HG02610 (cell line): ENCODE results near the gene ZNF385A.
A peak's percentile ranks its signal among the peaks of the same experiment; 100 is the strongest.

ENCODE experiments used
- ATAC-seq: cut with Tn5 transposase; IDR thresholded peaks from one replicate; pipeline ENCODE4 v1.9.1; 2021; ENCODE audit warnings: mild to moderate bottlenecking, moderate library complexity; ENCODE audit not compliant: unreplicated experiment

Gene ZNF385A

GRCh38 chr12:54416687-54417603 lies 32.4 kb upstream of the ZNF385A start:
- ATAC-seq: no peak

- no peak for ATAC-seq
Measured at GRCh38 chr12:54415221-54415929, 30.8 kb upstream of the ZNF385A start.

GRCh38 chr12:54413284-54414190 lies 29.0 kb upstream of the ZNF385A start:
- ATAC-seq: no peak

- ATAC-seq: no peak
Measured at GRCh38 chr12:54412786-54413185, 28.3 kb upstream of the ZNF385A start.

DNA sequence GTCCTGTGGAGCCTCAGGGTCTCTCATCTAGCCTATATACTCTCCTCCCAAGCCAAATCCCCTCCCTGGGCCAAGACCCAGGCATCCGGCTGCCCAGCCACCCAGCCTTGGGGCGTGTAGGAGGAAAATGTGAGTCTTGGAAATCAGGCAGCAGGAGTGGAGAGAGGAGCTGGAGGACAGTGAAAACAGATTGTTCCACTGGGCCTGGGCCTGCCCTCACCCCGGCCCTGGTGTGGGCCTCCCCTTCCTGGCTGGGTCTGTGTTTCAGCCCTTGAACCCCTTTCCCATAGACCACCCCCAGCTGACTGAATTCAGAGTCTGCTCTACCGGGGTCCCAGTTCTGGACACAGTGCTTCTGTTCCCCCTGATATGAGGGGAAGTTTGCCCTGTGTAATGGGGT lies 27.8 kb upstream of the ZNF385A start:
- no peak for ATAC-seq

- ATAC-seq: no peak
Measured at GRCh38 chr12:54411391-54412241, 27.1 kb upstream of the ZNF385A start.

GRCh38 chr12:54409267-54409666 lies 24.7 kb upstream of the ZNF385A start:
- ATAC-seq: no peak

GRCh38 chr12:54407183-54407905 lies 22.8 kb upstream of the ZNF385A start:
- no peak for ATAC-seq

DNA sequence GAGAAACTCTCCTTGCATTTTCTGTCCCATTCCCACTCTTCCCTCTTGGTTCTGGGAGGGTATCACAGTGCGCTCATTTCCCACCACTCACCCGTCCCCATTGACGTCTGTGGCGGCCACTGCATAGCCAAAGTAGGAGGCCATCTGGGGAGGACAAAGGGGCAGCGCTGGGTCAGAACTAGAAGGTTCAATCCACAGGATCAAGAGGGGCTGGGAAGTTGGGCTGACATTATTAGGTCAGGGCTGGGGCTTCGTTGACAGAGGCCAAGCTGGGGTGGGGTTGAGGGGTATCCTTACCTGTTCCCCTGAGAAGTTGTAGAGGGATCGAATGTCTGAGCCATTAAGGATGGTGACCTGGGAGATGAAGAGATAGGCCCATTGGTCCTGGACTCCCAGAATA lies 21.0 kb upstream of the ZNF385A start:
- ATAC-seq: no peak

DNA sequence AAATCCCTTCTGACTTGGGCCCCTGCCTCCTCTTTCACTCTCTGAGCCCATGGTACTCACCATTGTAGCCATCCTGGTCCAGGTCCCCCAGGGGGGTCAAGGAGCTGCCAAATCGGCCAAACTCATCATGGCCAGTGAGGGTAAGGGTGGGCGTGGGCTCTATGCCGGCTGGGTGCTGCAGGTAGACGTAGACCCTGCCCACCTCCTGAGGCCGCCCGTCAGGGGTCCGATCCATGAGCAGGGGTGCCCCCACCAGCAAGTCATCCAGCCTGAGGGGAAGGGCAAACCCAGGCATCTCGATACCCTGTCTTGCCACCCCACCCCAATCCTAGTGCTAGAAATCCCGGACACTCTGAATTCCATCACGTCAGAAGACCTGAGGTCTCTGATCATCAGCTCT lies 20.6 kb upstream of the ZNF385A start:
- no peak for ATAC-seq

DNA sequence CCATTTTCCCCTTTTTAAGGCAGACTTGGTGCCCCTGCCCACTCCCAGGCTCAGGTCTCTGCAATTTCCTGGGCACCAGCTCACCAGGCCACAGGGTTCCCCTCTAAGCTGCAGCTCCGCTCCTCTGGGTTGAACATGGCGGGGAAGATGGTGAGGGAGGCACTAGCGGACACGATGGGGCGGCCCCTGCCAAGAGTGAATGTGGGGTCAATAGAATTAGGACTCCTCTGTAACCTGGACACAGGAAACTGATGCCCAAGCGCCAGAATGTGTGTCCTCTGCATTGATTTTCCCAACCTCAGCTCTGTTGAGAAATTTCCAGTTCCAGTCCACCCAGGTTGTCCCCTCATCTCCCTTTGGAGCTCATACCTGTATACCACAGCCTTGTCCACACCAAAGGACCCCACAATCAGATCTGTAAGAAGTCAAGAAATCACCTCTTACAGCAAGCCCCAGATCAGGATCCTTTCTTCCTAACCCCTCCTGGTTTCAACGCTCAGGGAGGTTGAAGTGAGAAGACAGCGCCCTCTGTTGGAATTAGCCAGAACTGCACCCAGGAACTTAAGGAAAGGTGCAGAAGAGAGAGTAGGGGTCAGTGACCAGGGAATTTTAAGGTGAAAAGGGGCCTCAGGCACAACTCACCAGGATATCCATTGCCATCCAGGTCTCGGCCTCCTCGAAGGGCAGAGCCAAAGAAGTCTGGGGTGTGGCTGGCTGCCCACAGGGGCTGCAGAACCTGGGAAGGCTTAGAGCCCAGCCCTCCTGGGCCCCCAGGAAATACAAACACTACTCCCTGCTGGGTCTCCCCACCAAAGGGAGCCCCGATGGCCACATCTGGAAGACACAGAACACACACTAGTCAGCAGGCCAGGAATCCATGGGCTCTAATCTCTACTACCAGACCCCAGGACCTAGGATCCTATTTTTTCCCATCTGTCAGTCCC lies 19.8 kb upstream of the ZNF385A start:
- no peak for ATAC-seq

- ATAC-seq: no peak
Measured at GRCh38 chr12:54401119-54401518, 16.6 kb upstream of the ZNF385A start.

DNA sequence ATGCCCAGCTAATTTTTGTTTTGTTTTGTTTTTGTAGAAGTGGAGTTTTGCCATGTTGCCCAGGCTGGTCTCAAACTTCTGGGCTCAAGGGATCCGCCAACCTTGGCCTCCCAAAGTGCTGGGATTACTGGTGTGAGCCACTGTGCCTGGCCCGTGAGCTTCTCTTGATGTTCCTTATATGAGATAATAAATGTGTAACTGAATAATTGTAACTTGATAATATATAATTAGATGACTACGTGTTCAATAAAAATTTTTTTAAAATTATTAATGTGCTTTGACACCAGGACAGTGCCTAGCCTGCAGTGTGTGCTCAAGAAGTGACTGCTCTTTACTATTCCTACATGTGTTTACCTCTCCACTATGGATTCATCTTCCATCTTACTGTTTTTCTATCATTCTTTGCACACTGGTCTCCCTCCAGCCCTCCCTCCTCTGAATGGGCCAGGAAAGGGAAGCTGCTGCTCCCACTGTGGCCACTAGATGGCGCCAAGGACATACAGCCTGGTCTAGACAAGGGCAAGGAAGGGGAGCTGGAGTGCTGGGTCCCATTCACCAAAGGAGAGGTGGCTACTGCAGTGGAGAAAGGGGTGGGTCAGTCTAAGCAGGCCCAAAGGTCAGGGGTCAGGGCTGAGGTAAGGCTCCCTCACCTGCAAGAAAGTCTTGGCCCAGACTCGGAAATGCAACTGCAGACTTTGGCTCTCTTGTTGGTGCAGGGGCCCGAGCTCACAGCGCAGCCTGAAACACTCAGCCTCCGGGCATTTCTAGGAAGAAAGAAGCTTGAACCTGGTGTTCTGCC lies 14.7 kb upstream of the ZNF385A start:
- peak; percentile 74 for ATAC-seq

GRCh38 chr12:54398218-54398617 lies 13.7 kb upstream of the ZNF385A start:
- ATAC-seq: no peak

DNA sequence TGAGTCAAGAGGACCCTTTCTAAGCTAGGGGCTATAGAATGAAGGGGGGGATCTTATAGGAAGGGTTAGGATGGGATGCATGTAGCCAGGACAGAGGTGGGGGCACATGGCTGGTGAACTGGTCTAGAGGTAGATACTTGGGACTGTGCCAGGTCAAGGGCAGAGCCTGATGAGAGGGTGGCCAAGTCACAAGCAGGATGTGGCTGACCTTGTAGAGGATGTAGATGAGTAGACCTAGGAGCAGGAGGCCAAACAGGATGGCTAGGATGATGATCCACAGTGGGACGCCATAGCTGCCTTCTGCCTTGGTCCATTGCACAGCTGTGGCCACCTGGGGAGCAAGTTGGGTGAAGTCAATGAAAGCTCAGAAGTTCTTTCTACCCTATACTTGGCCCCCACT lies 12.6 kb upstream of the ZNF385A start:
- no peak for ATAC-seq

GRCh38 chr12:54395545-54395944 lies 11.0 kb upstream of the ZNF385A start:
- no peak for ATAC-seq

- ATAC-seq: no peak
Measured at GRCh38 chr12:54394986-54395385, 10.5 kb upstream of the ZNF385A start.

GRCh38 chr12:54394281-54394719 lies 9.8 kb upstream of the ZNF385A start:
- no peak for ATAC-seq
